Activated CD8-positive, alpha-beta memory T cell treated with anti-CD3 and anti-CD28 coated beads for 24 hours (primary cell): ENCODE measurements around the gene KCNJ5.
A peak's percentile ranks its signal among the peaks of the same experiment; 100 is the strongest.

Experiments
- DNase-seq: peaks from one replicate; pipeline ENCODE4 v3.0.0-alpha.2; 2020

The KCNJ5 gene

DNA sequence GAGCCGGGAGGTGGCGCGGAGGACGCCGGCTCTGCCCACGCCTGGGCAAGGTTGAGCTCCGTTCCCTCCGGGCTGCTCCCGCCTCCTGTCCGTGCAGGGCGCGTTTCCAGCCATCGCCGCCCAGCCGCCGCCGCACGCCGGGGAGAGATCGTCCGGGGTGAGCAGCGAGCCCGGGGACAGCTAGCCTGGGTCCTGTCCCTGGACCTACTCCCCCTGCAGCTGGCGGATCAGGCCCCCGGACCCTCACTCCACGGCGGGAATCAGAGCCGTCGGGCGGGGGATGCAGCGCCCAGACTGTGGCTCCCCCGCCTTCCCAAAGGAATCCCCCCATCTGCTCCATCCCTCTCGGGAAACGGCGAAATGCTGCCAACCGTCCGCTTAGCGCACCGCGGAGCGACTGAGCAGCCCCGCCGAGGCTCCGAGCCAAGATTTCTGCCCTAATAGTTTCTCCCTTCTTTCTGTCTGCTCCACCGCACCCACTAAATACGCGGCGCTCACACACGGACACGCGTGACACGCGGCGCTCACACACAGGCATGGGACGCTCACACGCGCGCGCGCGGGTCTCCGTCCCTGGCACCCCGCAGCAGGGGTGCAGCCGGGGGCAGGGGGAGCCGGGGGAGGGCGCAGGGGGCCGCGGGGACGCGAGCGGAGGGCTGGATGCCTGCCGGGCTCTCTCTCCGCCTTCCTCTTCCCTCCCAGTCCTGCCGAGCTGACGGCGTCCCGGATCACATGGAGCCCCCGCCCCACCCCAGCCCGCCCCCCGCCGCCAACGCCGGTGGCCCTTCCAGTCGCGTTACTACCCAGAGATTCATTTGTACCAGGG, at the start of gene KCNJ5:
Gene KCNJ5 (plus strand): TSS at position 814 of the 826 bp plus-strand sequence. CDS start 19,918 bp downstream, outside the sequence.
- DNase-seq: peak; percentile 64

DNA sequence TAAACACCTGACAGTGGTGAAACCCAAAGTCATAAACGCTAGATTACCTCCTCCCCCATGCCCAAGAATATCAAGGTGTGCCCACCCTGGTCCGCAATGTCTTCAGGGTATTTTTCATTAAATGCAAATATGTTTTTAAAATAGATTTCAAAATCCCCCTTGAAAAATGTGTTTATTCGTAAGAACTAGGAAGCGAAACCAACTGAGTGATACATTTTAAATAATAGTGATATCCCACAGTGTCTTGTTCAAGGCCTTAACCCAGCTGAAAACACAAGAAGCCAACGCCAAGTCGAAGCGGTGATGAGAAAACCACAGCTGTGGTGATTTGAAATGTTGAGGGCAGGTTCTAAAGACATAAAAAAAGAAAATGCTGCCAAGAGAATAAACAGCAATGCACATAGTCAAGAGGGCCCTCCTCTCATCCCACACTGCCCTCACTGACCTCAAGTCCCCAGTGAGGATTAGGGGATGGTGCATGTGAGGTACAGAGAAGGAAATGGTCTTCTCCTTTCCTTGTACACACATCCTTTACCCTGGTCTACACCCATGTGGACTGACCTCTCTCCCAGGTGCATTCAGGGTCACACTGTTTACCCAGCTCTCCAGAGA, 49.6 kb upstream of the KCNJ5 start:
- DNase-seq: no peak

DNA sequence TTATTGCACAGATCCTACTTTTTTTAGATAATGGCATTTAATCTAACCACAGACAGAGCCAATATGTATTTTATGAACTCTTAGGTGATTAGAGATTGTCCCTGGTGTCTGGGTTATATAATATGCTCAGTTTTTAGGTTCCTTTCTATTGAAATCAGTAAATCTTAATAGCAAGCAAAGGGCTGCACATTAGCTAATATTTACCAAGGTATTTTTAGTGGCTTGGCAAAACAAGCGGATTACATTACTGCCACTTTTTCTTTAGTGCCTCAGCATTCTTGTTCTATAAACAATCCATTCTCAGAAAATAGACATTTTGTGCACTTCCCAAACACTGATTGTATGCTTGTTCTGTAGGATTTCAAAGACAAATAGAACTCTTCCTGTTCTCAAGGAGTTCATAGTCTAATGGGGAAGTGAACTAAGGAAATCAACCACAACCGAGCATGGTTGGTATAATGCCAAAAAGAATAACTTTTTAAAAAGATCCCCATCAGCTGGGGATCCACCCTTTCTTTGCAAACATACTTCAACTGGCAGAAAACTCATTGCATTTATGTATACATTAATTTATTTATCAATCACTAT, 47.9 kb upstream of the KCNJ5 start:
- no peak for DNase-seq

GRCh38 chr11:128845334-128845780, 45.8 kb upstream of the KCNJ5 start:
- no peak for DNase-seq

GRCh38 chr11:128846985-128847384, 44.2 kb upstream of the KCNJ5 start:
- DNase-seq: no peak

DNA sequence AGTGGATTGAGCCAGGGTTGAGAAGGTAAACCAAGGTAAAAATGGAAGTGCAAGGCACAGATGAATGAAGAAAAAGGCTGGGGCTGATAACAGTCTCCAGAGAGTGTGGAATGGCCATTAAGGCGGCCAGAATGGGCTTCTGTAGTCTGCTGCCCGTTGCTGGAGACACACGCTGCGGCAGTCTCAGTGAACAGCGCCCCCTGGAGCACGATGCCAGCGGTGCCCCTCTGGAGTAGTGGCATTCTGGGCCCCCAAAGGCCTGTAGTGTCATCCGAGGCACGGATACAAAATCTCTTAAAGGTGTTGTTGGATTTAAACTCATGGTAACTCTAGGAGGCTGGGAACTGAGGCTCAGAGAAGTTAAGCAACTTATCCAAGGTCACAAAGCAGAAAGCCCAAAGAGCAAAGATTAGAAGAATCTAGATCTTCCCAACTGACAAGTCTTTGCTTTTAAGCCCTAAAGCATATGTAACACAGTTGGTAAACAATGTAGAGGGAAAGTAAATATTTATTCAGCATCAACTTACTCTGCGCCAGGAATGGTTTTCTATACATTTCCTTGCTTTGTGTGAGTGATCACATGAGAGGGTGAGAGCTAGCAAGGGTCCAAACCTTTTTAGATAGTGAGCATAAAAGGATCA, 42.2 kb upstream of the KCNJ5 start:
- peak; percentile 83 for DNase-seq

DNA sequence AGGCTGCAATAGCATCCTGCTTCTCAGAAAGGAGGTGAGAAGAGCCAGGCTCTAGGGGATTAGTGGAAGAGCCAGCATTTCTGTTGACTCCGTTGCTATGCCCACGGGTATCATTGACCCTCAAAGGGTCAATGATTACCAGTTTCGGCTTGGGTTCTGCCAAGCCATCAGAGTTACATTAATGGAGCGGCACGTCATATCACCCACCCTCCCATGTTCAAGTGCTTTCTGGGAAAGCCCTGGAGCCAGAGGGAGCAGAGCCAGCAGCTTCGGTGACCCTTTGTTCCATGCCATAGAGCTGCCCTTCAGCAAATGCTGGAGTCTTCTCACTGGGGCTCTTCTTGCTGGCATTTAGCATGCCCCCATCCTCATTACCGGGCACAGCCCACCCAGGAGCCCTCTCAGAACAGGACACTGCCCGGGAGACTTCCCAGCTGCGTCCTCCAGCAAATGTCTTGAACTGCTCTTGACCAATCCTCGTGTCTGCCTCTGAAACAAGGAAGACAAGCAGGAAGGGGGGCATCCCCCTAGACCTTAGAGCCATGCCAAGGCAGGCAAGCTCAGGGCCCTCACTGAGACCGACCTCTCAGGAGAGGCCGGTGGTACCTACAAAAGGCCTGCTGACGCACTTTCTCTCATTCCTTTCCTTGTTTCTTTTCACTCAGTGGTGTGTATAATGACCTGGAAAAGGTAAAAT, 38.7 kb upstream of the KCNJ5 start:
- DNase-seq: no peak

GRCh38 chr11:128853559-128853958, 37.6 kb upstream of the KCNJ5 start:
- no peak for DNase-seq

- DNase-seq: no peak
Measured at GRCh38 chr11:128854841-128855240, 36.3 kb upstream of the KCNJ5 start.

DNA sequence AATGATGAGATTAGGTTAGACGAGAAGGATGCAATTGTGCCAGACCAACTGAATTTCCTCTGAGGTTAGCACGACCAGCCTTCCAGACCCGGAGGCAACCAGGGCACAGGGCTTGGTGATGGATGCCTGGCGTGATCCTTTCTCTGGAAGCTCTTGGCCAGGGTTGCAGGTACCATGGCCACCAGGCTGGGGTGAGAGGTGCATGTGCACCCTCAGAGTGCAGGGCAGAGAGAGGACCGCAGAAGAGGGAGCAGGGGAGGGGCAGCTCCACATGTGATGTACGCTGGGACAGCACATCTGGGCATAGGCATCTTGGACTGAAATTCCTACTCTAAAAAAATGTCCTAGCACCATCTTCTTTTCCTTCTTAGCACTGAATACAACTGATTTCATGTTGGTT, 34.9 kb upstream of the KCNJ5 start:
- DNase-seq: no peak

DNA sequence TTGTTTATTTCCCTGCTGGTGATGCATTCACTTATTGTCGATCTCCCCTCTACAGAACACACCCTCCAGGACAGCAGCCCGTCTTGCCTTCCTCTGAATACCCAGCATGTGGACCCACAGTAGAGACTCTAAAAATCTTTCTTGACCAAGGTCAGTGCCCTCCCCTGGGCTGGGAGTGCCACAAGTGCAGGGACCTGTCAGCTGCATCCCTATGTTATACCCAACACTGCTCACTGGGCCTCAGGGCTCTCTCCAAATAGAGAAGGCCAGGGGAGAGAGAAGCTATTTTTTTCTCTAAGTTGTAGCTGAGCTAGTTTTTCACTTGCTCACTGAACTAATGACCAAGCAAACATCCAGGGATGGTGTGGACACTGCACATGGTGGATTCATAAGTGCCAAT, 33.8 kb upstream of the KCNJ5 start:
- DNase-seq: no peak

GRCh38 chr11:128859563-128860441, 31.4 kb upstream of the KCNJ5 start:
- DNase-seq: peak; percentile 87

- DNase-seq: no peak
Measured at GRCh38 chr11:128860571-128861361, 30.4 kb upstream of the KCNJ5 start.

GRCh38 chr11:128862406-128862805, 28.8 kb upstream of the KCNJ5 start:
- no peak for DNase-seq

- no peak for DNase-seq
Measured at GRCh38 chr11:128862908-128863660, 28.1 kb upstream of the KCNJ5 start.

GRCh38 chr11:128865490-128865889, 25.7 kb upstream of the KCNJ5 start:
- no peak for DNase-seq

DNA sequence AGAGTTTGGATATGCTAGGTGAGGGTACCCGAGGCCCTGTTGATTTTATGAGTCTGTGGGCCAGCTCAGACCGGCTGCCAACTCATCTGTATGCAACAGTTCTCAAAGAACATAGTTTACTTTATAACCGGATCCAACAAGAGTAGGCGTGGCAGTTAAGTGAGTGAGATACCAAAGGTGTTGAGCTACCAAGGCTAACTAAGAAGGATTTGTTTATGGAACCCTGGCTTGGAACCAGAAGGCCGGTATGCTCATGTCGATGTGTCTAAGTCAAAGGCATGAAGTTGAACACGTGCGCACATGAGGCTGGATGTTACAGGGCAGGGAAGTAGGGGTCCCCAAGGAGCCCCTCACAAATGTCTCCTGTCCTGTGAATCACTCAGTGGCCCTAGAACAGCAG, 23.9 kb upstream of the KCNJ5 start, which contains the start of gene KCNJ1:
Gene KCNJ1 (minus strand): TSS at position 20 of the 400 bp plus-strand sequence. CDS start 27,053 bp downstream, outside the sequence.
- no peak for DNase-seq

GRCh38 chr11:128868841-128869671, 22.1 kb upstream of the KCNJ5 start:
- DNase-seq: no peak

DNA sequence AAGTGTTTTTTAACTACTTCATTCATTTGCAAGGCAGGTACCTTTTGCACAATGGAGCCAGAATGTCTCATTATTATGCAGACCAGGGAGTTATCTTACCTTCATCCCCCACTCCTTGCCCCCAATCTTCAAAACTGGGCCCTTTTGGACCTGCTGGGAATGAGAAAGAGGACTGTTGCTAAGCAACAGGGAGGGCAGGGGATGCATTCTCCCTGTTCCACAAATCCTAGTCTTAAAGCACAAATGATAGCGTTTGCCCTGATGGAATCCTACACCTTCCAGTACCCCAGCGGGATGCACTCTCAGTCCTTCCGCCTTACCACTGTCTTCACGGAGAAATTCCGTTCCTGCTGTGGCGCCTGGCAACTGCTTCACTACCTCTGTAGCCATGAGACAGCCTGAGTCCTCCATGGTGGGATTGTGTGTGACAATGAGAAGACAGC, 20.0 kb upstream of the KCNJ5 start:
- no peak for DNase-seq
